DOHH2 (cell line): ENCODE data around the gene TPSAB1.

ENCODE experiments used
- H3F3A ChIP-seq: fragments of 200-600 bp; sonication (generic), shearing (Covaris generic); 2 replicates; pipeline ENCODE4 v1.6.0; 2016; ENCODE audit warnings: antibody characterized with exemption, mild to moderate bottlenecking; ENCODE audit not compliant: control insufficient read depth, insufficient read depth
- H3K27ac ChIP-seq: fragments of 200-600 bp; sonication (generic); 2 replicates; pipeline ENCODE4 v1.5.1; 2014; ENCODE audit warnings: low read depth, mild to moderate bottlenecking, low read length, moderate library complexity
- H3K27me3 ChIP-seq: fragments of 200-600 bp; sonication (generic); 2 replicates; pipeline ENCODE4 v1.6.1; 2014; ENCODE audit warnings: mild to moderate bottlenecking, low read length, mixed read lengths; ENCODE audit not compliant: control insufficient read depth
- H3K36me3 ChIP-seq: fragments of 200-600 bp; sonication (generic); 2 replicates; pipeline ENCODE4 v1.6.1; 2014; ENCODE audit warnings: mild to moderate bottlenecking, low read length, moderate library complexity, mixed read lengths; ENCODE audit not compliant: control insufficient read depth
- H3K4me1 ChIP-seq: fragments of 200-600 bp; sonication (generic); 2 replicates; pipeline ENCODE4 v1.6.1; 2014; ENCODE audit warnings: mild to moderate bottlenecking, low read length, mixed read lengths; ENCODE audit not compliant: control insufficient read depth
- H3K4me2 ChIP-seq: fragments of 200-600 bp; sonication (generic); 2 replicates; pipeline ENCODE4 v1.6.0; 2014; ENCODE audit warnings: mild to moderate bottlenecking, low read length, moderate library complexity
- H3K4me3 ChIP-seq: fragments of 200-600 bp; sonication (generic); 2 replicates; pipeline ENCODE4 v1.5.1; 2014; ENCODE audit warnings: mild to moderate bottlenecking, low read length, mixed read lengths
- H3K79me2 ChIP-seq: fragments of 200-600 bp; sonication (generic); 2 replicates; pipeline ENCODE4 v1.6.1; 2014; ENCODE audit warnings: mild to moderate bottlenecking, low read length, mixed read lengths; ENCODE audit not compliant: control insufficient read depth
- H3K9me2 ChIP-seq: fragments of 200-600 bp; sonication (generic); replicated peaks from 2 replicates; pipeline ENCODE4 v1.6.1; 2014; ENCODE audit warnings: mild to moderate bottlenecking, low read length, mixed read lengths; ENCODE audit not compliant: control insufficient read depth
- H3K9me3 ChIP-seq: fragments of 200-600 bp; sonication (generic); 2 replicates; pipeline ENCODE4 v1.6.1; 2014; ENCODE audit warnings: antibody characterized with exemption, low read length, mixed read lengths; ENCODE audit not compliant: control insufficient read depth, insufficient read depth
- H4K20me1 ChIP-seq: fragments of 200-600 bp; sonication (generic); 2 replicates; pipeline ENCODE4 v1.6.0; 2014; ENCODE audit warnings: low read depth, mild to moderate bottlenecking, antibody characterized with exemption, low read length, moderate library complexity; ENCODE audit not compliant: control insufficient read depth, insufficient read depth
- EZH2phosphoT487 ChIP-seq: fragments of 200-600 bp; sonication (generic); IDR thresholded peaks from 2 replicates; pipeline ENCODE4 v1.6.1; 2017; ENCODE audit warnings: borderline replicate concordance, mild to moderate bottlenecking, antibody characterized with exemption, low read length, moderate library complexity, mixed read lengths
- TF ChIP-seq, protein P1 (sequence below): fragments of 200-600 bp; sonication (generic); IDR thresholded peaks from one replicate; pipeline ENCODE4 v1.5.1; 2014; ENCODE audit warnings: antibody characterized with exemption, mild to moderate bottlenecking, low read depth, low read length; ENCODE audit not compliant: poor library complexity, severe bottlenecking

Gene TPSAB1

GRCh38 chr16:1211451-1212268 lies 28.8 kb upstream of the TPSAB1 start:
- Histone ChIP-seq H3K4me3 (no peak overlapping the region), H3K79me2 (no peaks in the 10 kb centered on the region), H3K4me1 (no peaks in the 10 kb centered on the region), H3K27me3 (no peaks in the 10 kb centered on the region), H3K27ac (no peak overlapping the region), H3K9me3 (no peaks in the 10 kb centered on the region), H3K4me2 (no peak overlapping the region), H4K20me1 (no peaks in the 10 kb centered on the region), H3K9me2 (no peaks in the 10 kb centered on the region), H3K36me3 (no peaks in the 10 kb centered on the region), H3F3A (no peaks in the 10 kb centered on the region)
- no peak for TF ChIP-seq EZH2phosphoT487
- TF ChIP-seq, protein P1, sequence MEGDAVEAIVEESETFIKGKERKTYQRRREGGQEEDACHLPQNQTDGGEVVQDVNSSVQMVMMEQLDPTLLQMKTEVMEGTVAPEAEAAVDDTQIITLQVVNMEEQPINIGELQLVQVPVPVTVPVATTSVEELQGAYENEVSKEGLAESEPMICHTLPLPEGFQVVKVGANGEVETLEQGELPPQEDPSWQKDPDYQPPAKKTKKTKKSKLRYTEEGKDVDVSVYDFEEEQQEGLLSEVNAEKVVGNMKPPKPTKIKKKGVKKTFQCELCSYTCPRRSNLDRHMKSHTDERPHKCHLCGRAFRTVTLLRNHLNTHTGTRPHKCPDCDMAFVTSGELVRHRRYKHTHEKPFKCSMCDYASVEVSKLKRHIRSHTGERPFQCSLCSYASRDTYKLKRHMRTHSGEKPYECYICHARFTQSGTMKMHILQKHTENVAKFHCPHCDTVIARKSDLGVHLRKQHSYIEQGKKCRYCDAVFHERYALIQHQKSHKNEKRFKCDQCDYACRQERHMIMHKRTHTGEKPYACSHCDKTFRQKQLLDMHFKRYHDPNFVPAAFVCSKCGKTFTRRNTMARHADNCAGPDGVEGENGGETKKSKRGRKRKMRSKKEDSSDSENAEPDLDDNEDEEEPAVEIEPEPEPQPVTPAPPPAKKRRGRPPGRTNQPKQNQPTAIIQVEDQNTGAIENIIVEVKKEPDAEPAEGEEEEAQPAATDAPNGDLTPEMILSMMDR: no peak

DNA sequence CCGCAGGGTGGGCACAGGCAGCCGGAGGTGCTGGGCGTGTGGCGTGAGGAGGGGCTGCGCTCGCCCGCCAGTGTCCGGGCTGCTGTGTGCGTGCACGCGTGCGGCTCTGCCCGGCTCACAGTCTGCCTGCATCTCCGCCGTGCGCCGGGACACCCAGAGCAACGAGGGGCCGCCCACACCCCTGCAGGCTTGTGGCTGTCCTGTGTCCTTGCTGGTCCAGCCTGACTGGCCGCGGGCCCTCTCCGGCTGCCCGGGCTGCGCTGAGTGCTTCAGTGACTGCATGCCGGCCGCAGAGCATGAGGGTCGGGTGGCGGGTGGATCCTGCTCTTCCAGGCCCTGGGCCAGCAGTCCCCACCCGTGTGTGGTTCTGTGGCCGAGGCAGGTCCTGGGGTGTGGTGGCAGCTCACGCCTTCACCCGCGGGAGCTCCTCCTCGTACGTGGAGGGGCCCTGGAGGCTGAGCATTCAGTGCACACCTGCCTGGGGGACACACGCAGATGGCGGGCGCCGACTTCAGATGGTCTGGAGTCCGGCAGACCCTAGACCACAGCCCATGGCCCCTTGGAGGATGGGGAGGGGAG lies 27.8 kb upstream of the TPSAB1 start:
- Histone ChIP-seq H3K79me2 (no peaks in the 10 kb centered on the region), H3K36me3 (no peaks in the 10 kb centered on the region), H3K4me3 (no peak overlapping the region), H3K9me2 (no peaks in the 10 kb centered on the region), H3F3A (no peaks in the 10 kb centered on the region), H3K27me3 (no peaks in the 10 kb centered on the region), H3K4me2 (no peak overlapping the region), H3K27ac (no peak overlapping the region), H3K9me3 (no peaks in the 10 kb centered on the region), H4K20me1 (no peaks in the 10 kb centered on the region), H3K4me1 (no peaks in the 10 kb centered on the region)
- no peak for TF ChIP-seq EZH2phosphoT487
- TF ChIP-seq, protein P1: no peak

DNA sequence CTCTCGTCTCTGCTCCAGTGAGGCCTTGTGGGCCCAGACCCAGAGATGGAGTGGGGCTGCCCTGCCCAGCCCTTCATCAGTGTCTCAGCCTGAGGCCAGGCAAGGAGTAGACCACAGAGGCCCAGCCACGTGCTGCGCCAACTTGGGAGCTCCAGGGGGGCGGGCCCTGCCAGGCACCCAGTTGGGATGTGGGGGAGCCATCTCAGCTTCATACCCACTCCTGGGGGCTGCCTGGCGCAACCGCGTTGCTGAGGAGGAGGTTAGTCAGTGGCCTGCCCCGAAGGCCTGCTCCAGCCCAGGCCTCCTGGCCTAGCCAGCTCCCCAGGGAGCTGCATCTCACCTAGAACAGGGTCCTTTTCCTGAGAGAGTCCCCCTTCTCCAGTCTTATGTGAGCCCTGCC lies 27.3 kb upstream of the TPSAB1 start:
- H4K20me1 ChIP-seq: no peaks in the 10 kb centered on the region
- H3K4me1 ChIP-seq: no peaks in the 10 kb centered on the region
- no peak overlapping the region for H3K27ac ChIP-seq
- no peaks in the 10 kb centered on the region for H3F3A ChIP-seq
- no peaks in the 10 kb centered on the region for H3K9me3 ChIP-seq
- H3K36me3 ChIP-seq: no peaks in the 10 kb centered on the region
- no peaks in the 10 kb centered on the region for H3K79me2 ChIP-seq
- no peaks in the 10 kb centered on the region for H3K27me3 ChIP-seq
- TF ChIP-seq, protein P1: no peak
- no peak for TF ChIP-seq EZH2phosphoT487
- no peak overlapping the region for H3K4me3 ChIP-seq
- no peak overlapping the region for H3K4me2 ChIP-seq
- H3K9me2 ChIP-seq: no peaks in the 10 kb centered on the region
